SW480 (cell line): ENCODE measurements around the gene DSCAML1.

ENCODE experiments used
- DNase-seq: peaks from one replicate; pipeline ENCODE4 v3.0.0-alpha.2; 2016; ENCODE audit warnings: low spot score

Gene DSCAML1

DNA sequence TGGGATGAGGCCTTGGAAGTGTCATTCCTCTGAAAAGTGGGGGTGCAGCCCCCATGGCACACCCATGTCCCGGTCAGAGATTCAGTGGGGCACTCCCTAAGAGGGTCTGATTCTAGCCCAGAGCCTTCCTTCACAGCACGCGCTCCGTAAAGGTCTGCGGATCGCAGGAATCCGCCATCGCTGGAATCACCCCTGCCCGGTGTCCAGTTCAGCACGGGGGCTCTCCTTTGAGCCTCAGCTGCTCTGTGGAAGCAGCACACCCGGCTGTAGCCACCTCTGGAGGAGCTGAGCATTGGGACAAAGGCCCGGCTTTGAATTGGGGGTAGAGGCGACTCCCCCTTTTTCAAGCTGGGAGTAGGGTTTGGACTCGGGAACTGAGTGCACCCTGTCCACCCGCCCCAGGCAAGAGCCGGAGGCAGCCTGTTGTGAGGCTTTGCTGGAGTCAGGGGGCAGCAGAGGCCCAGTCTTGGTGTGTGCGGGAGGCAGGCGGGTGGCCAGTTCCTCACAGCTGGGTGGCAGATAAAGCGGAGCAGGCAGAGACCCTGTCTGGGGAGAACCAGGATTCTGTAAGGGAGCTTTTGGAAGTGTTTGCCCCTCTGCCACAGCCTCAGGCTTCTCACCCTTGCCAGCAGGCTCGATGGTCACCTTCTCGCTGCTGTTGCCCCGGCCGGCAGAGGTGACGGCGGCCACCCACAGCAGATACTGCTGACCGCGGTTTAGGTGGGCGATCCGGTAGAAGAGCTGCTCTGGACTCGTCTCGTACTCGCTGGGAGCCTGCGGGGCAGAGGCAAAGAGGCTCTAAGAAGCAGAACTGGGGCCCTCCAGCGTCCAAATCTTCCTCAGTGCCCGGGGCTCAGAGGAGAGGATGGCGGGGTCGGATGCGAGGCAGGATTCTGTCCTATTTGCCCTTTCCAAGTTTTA, 353.5 kb downstream of the DSCAML1 start:
- peak; percentile 43 for DNase-seq

DNA sequence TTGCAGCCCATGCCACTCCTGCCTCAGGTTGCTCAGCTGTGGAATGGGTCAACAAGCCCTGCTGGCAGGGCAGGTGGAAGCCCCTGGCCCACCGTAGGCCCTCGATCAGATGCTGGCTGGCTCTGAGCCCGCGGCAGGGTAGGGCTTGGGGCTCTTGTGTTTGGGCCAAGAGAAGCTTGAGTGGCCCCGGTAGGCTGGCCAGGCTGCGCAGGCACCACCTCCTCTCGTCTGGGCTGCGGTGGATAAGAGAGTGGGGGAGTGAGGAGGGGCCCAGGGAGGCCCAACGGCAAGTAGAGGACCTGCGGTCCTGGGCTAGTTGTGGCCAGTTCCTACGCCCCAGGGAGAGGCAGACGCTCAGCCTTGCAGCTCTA, 354.2 kb downstream of the DSCAML1 start:
- no peak for DNase-seq

DNA sequence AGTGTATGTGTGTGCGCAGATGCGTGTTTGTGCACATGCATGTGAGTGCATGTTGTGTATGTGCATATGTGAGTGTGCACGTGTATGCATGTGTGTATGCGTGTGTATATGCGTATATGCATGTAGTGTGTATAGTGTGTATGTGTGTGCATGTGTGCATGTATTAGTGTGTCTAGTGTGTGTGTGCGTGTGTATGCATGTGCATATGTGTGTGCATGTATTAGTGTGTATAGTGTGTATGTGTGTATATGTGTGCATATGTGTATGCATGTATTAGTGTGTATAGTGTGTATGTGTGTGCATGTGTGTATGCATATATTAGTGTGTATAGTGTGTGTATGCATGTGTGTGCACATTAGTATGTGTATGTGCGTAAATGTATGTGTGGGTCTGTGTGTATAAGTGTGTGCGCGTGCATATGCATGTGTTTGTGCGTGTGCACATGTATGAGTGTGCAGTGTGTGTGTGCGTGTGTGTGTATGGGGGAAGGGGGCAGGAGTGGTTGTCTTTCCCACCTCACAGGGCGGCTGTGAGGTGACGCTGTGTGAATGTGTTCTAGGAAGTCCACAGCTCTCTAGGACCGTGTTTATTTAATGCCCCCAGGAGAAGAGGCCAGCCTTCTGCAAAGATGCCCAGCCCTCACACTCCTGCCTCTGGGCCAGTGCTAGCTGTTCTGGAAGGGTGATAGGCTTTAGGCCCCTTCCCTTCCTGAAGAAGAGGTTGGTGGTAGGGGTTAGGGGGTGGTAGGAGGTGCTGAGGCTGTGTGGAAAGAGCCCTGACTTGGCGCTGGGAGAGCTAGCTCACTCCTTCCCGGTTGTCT, 354.8 kb downstream of the DSCAML1 start:
- no peak for DNase-seq

DNA sequence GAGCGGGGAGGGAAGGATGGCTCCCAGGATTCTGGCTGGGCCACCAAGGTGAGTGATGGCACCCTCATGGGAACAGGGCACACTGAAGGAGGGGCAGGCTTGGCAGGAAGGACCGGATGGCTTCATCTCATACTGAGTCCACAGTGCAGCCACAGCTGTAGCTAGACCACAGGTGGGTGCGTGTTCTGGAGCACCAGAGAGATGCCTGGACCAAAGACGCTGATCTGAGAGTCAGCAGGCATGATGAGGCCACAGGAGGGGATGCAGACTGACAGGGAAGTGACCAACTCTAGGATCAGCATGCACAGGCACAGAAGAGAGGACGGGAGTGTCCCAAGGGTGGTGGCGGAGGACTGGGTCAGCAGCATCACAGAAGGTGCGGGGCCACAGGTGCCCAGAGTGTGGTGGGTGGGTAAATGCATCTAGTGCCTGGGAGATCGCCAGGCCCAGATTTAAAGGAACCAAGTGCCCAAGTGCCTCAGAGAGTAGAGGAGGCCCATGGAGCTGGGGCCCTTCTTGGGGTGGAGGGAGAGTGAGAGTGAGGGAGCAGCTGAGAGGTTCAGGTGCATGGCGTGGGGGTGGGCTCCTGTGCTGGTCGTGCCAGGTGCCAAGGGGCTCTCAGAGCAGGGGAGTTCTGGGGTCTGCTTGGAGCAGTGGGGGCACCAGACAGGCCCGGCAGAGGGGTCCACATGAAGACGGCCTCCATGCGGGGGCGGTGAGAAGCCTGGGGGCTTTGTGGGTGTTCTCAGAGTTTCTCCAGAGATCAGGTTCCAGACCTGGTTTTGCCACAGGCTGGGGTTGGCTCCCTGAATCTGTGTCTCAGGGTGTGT, 355.7 kb downstream of the DSCAML1 start:
- no peak for DNase-seq

DNA sequence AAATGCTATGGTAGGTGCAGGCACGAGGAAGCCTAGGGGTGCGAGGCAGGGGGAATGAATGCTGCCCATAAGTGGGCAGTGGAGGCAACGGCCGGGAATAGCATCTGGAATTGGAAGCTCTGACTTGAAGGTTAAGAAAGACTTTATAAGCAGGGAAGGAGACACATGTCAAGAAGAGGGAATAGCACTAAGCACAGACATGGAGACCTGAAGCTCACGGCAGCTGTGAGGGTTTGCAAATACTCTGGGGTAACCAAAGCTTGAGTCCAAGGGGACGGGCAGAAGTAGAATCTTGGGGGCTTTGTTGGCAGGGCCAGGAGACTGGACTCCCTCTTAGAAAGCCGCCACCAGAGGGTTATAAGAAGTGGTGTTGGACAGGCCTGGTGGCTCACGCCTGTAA, 356.8 kb downstream of the DSCAML1 start:
- no peak for DNase-seq

DNA sequence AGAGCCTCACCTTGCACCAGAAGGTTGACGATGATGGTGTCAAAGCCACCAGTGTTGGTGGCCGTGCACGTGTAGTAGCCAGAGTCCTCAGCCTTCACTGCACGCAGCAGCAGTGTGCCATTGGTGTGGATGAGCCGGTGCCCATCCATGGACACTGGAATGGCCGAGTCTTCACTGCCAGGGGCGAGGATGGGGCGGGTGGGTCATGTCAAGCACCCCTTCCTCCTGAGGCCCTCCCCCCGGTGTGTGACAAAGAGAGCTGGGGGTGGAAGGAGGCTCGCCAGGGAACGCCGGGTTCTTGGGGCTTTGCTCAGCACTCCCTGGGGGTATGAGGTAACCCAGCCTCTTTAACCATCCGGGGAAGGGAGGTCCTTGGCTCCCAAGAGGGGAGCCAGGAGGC, 357.8 kb downstream of the DSCAML1 start:
- no peak for DNase-seq

DNA sequence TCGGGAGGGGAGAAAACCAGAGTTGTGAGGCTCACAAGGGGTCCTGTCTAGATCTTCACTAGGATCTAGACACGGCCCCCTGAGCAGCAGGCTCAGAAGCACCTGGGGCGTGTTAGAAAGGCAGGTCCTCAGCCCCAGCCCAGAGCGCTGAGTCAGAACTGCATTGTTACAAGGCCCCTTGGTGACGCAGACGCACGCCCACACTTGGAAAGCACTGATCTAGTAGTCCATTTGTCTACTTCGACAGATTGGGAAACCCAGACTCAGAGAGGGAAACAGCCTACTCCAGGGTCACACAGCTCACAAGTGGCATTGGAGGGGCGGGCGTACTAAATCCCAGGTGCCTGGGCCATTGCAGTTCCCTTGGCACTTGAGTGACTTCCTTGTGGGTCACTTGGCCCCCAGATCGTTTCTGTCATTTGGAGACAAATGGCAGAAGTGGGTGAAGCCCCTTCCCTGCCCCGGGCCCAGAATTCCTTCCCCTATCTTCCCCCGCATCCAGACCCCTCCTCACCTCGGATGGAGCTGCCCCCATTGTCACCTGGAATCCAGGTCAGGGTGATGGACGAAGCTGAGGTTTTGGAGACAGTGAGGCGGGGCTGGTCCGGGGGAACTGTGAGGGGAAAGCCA, 358.5 kb downstream of the DSCAML1 start:
- DNase-seq: peak; percentile 22

DNA sequence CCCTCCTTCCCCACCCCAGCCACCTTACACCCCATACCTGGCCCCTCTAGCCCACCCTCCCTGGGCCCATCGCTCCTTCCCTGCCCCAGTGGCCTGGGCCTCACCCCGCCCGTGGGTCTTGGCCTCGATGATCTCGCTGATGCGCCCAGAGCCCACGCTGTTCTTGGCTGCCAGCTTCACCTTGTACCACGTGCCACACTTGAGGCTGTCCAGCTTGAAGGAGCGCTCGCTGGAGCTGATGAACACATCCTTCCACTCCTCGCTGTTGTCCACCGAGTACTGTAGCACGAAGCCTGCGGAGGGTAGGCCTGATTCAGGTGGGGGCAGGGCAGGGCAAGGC, 359.3 kb downstream of the DSCAML1 start:
- DNase-seq: no peak

DNA sequence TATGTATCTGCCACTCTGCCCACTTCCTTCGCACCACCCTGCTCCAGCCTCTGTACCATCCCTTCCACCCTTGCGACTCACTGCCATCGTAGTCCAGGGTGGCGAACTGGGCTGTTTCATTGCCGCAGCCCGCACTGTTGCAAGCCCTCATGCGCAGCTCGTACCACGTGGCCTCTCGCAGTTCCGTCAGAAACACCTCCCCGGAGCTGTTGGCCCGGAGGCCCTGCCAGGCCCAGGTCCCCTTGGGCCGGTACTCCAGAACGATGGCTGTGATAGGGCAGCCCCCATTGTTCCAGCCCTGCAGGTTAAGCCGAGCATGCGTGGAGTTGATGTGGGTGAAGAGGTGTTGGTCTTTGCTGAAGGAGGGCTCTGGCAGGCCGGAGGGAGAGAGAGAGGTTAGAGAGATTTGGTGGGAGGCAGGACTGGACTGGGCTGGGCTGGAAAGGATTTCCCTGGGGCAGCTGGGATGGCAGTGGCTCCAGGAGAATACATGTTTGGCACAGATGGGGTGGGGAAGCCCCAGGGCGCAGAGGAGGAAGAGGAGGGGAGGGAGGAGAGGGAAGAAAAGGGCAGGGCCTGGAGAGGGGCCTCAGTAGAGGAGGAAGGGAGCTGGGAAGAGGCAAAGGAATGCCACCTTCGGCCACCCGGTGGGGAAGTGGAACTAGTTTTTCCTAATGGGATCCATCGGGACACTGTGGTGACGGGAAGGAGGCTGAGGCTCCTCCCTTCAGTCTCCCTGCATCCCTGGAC, 359.8 kb downstream of the DSCAML1 start:
- DNase-seq: no peak

DNA sequence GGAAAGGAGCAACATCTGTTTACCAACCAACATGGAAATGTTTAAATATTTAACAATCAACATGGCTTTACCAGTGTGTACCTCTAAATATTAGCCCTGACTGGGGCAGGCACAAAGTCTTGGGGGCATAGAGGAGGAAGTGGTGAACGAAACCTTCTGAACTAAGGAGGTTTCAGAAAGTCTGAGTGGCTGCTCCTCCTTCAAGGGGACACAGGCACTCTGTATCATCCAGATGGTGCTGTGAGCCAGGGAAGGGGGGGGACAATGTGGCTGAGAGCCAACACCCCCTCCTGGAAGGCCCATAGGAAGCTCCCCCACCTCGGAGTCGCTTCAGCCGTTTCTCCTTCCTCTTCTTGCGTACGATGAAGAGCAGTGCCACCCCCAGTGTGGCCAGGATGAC, 361.7 kb downstream of the DSCAML1 start:
- DNase-seq: no peak

DNA sequence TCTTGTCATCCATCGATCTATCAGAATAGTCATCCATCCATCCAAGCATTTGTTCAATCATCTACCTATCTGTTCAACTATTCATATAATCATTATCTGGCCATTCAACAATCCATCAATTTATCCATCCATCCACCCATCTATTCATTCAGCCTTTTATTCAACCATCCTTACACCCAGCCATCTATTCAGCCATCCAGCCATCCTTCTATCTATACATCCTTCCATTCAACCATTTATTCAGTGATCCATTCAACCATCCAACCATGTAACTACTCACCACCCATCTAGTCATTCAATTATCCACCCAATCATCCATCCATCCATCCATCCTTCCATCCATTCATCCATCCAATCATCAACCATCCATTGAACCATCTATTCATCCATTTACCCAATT, 362.5 kb downstream of the DSCAML1 start:
- no peak for DNase-seq

DNA sequence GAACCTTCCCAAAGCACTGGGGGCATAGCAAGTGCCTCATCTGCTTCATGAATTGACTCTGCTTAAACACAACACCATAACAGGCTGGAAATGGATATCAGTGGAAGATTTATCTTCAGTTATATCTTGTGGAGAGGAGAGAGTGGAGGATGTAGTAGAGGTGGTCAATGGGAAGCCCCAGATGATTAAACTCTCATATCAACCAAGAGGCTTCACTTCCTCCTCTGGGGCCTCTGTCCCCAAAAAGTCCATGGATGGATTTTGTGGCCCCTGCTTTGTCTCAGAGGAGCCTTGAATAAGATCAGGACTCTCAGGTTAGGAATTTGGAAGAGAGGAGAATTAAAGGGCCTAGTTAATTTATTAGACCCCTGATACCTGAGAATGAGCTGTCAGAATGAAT, 363.3 kb downstream of the DSCAML1 start:
- no peak for DNase-seq

DNA sequence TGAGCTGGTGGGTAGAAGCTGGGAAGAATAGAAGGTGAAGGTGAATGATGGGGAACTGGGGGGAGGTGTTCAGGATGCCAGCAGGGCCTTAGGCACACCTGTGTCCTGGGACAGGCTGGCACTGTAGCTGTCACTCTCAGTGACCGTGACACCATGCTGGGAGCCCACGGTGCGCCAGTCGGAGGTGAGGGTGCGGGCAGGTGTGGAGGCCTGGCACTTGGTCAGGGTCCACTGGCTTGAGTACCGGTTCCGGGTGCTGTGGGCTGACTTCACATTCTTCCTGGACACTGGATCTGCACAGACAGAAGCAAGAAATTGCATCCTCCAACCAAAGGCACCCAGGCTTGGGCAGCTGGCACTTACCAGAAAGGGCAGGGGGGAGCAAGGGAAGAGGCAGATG, 365.6 kb downstream of the DSCAML1 start:
- no peak for DNase-seq

DNA sequence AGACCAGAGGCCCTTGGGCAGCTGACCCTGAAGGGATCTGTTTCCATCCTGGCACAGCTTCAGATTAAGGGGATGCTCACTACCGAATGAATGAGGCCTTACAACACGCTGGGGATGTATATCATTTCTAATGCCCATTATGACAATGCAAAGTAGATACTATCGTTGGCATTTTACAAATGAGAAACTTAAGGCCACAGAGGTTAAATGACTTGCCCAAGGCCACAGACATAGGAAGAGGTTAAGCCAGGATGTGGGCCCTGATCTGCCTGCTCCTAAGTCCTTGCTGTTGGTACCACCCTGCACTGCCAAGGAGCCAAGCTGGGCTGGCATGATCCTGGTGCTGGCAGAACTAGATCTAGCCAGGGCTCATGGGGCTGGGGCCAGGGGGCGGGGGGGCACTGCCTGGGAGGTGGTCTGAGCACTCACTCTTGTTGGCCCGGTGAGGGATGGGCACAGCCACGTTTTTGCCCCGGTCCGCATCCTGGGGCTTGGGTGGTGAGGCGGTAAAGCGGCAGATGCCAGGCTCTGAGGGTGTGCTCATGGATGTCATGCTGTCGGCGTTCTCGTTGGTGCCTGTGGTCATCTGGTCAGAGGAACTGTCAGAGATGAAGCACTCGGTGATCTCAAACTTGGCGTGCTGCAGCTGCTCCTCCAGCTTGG, 366.6 kb downstream of the DSCAML1 start:
- no peak for DNase-seq

DNA sequence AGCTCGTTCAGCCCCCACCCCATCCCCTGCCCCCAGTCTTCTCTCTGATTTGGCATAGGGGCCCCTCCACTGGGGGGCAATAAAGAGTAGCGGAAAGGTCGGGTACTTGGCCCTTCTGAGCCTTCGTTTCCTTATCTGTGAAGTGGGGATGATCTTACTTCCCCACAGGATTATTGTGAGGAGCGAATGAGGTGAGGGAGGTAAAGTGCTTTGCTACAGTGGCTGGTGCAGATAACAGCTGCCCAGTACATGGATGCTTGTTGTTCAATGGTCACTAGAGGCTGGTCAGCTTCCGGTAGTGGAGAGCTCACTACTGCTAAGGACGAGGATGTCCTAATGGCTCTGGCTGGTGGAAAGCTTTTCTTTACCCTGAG, 368.2 kb downstream of the DSCAML1 start:
- no peak for DNase-seq

DNA sequence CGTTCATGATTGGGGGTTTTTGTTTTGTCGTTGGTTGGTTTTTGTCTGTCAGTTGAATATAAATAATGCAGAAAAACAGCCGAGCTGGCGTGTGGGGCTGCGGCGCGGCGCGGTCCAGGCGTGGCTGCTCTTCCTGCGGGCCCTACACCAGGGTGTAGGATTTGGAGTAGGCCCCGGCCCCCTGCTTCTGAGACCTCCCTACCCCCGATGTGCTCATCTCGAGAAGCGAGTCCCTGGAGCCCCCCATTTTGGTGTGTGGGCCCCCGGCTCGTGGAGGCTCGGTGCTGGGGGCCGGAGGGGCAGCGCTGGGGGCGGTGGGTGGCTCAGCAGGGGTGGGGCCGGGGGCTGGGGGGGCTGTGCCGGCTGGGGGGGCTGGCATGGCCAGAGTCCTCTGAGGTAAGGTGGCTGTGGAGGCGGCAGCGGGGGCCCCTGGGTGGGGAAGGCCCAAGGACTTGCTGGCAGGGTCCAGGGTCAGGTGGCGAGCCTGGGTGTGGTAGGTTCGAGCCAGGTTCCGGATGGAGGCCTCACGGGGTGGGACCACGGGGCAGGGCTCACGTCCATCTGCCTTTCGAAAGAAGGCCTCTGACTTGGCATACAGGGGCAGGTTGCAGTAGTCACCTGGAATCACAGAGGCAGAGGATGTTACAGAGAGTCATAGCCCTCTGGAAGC, 368.7 kb downstream of the DSCAML1 start:
- DNase-seq: no peak

DNA sequence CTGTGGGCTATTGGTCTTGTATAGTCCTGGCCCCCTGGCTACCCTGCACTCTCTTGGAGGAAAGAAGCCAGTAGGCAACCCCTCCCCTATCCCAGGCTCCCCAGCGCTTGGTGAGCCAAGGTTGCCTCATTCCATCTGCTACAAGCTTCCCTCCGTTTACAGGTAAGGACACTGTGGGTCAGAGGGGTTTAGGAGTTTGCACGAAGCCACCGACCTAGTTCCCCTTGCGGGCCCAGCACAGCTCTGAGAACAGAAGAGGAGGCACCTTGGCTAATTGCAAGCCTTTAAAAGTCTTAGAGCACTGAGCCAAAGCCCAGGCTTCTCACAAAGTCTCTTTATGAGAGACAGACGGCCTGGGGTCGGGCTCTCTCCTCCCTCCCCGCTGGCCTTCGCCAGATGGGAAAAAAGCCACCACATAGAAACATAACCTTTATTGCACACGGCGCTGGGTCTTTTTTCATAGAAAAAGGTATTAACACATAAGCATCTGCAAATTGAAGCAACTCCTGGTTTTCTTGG, 369.6 kb downstream of the DSCAML1 start:
- DNase-seq: no peak

DNA sequence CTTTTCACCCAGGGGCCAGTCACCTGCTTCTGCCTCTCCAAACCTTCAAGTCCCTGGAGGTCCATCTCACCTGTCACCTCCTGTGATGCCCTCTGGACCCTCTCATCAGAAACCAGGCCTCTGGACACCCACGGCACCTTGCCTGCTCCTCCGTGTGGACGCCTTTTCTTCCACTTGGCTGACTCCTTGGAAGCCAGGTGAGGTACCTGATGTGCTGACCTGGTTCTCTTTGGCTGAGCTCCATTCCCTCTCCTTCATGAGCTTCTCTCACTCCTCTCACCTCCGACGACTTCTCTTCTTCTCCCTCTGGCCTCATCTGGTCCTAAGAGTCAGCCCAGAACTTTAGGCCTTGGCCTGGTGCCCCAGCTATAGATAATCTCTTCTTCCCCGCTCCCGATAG, 370.1 kb downstream of the DSCAML1 start:
- no peak for DNase-seq

DNA sequence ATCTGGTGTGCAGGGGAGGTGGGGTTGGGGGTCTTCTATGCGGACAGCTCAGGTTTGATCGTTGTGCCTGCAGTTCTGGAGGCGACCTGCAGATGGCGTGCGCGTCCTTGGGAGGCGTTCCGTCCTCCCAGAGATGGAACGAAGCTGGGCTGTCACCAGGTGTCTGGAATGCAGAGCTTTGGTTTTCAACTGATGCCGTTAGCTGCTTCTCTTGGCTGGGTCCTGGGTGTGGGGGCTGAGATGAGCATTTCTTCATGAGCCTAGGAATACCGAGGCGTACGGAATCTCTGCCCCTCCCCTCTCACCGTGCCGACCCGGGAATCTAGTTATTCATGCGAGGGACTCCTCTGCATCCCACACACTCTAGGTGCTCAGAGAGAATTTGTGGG, 370.7 kb downstream of the DSCAML1 start:
- peak; percentile 53 for DNase-seq

DNA sequence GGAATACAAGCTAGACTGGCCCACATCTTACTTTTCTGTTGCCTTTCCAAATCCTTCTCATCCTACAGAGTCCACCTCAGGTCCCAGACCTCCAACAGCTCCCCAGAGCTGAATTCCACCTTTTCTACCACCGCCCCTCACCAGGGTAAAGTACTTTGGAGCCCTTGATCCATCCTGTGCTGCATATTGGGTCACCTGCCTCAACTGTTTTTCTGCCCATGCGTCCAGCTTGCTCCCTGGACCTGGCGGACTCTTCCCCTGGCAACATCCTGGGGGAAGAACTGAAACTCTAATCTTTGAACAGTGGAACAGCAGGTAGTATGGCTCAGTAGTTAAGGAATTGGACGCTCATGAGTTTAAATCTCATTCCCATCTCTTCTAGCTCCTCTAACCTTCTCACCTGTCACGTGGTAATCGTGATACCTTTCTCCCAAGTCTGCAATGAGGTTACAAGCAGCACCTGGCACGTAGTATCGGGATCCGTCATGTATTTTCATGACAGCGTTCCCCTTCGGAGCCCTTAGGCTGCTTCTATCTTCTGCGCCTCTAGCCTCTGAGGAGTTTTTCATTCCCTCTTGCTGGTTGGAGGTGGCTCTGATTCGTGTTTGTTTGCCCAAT, 371.2 kb downstream of the DSCAML1 start:
- DNase-seq: no peak
